ENCODE results near the gene TRIP12.
"Not testable (repeated sequence)": the region's sequence is repeated elsewhere in the genome, so short reads cannot be mapped to it uniquely, and the experiment has no call there.

Gene TRIP12

DNA sequence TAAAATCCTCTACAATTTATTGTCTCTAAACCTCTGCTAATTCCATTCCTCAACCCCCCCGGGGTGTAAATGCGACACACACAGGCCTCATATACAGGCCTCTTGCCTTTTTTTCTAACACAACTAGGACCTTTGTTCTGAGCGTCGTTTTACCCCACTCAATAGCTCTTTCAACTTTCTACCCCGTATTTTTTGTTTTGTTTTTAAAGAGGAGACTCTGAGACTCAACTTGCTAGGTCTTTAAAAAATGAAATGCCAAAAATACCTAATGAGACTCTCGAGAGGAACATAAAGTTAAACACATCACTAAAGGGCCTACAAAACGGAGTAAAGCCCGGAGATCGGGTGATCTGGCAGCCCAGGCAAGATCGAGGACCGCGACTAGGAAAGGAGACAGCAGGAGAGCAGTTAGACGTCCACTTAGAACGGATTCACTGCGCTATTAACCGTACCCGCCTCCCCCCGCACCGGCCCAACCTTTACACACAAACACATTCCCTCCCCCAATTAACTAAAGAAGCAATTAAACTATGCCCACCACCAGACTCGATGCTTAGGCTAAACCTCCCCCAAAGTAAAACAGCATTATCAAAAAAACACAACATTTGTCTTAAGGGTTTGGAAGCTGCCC is 1.7 kb downstream of the TRIP12 start:
- DNase-seq (ENCODE audit: low read depth): peak; percentile 6

DNA sequence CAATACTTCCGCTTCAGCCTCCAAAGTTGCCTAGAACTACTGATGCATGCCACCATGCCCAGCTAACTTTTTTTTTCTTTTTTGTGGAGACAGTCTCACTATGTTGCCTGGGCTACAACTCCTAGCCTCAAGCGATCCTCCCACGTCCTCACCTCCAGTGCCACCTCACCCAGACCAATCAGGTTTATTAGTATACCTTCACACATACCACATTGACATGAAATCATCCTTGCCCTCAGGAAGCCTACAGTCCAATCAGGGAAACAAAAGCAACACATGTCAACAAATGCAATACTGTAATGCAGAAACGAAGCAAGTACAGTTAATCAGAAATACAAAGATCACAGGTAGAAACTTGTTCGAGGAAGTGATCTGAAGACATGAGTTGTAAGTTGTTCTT is 4.0 kb downstream of the TRIP12 start:
- DNase-seq (ENCODE audit: low read depth): no peak

- no peak for DNase-seq (ENCODE audit: low read depth)
Observed at GRCh38 chr2:229914171-229914570, 7.6 kb downstream of the TRIP12 start.

DNA sequence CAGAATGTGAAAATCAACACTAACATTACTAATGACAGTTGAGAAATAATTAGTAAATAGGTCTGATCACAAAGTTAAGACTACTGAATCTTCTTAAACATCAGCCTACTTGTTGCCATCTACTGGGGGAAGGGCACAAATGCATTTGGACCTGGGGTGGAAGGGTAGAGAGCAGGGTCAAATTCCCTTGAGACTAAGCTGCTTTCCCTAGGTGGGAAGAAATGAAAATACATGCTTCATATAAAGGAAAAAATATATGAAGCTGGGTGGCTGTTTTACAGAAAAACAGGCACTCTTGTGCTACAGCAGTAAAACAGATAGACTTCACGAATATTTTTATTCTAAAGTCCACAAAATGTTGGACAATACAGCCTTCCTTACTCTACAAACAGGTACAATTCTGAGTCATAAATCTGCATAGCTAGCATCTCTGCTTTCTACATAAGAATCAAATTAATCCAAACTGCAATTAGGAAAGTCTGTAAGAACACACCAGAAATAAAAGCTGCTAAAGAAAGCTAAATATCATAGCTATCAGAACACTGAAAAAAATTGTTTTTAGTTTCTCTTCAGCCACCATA is 10.9 kb downstream of the TRIP12 start:
- no peak for DNase-seq (ENCODE audit: low read depth)

GRCh38 chr2:229910147-229910831 is 11.5 kb downstream of the TRIP12 start:
- no peak for DNase-seq (ENCODE audit: low read depth)

DNA sequence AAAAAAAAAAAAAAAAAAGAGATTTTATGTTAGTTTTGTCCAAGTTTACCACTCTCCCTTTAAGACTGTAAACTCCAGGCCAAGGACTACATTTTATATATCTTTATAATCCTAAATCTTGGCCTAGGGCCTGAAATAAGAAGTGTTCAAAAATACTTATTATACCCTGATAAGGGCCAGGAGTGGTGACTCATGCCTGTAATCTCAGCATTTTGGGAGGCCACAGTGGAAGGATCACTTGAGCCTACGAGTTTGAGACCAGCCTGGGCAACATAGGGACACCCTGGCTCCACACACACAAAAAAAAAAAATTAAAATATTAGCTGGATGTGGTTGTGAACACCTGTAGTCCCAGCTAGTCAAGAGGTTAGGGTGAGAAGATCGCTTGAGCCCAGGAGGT is 12.7 kb downstream of the TRIP12 start:
- no peak for DNase-seq (ENCODE audit: low read depth)

GRCh38 chr2:229905601-229906000 is 16.2 kb downstream of the TRIP12 start:
- no peak for DNase-seq (ENCODE audit: low read depth)

DNA sequence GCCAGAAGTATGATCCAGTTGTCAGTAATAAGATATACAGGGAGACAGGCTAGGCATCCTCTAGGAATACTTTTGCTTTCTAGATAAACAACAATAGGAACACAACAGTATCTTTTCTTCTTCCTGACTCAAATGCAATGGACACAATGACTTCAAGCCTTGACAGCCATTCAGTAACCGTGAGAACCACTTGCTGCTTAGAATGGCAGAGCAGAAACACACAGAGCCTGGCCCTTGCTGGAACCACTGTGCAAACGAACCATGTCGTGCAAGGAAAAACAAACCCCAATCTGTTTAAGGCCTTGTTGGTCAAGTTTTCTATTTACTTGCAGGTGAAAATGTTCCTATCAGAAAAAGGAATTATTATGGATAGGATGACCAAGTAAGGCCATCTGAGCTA is 18.8 kb downstream of the TRIP12 start:
- DNase-seq (ENCODE audit: low read depth): no peak

GRCh38 chr2:229901819-229902218 is 20.0 kb downstream of the TRIP12 start:
- no peak for DNase-seq (ENCODE audit: low read depth)

- DNase-seq (ENCODE audit: low read depth): not testable (repeated sequence)
Observed at GRCh38 chr2:229900514-229900913, 21.3 kb downstream of the TRIP12 start.

GRCh38 chr2:229900012-229900411 is 21.8 kb downstream of the TRIP12 start:
- no peak for DNase-seq (ENCODE audit: low read depth)

DNA sequence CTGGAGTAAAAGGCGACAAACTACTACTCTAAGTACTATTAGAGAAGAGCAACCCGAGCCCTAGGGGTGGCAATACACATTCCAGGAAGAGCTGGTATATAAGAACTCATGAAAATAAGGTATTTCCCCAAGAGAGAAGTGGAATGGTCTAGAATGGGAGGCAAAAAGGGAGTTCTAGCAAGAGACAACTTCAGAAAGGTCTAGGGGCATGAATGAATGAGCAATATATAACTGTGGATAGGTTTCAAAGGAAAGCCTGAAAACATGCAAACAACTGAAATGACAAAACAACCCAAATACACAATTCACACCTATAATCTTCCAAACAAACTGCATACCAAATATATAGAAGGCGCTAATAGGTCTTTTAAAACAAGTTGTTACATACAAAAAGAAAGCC is 22.2 kb downstream of the TRIP12 start:
- no peak for DNase-seq (ENCODE audit: low read depth)

- no peak for DNase-seq (ENCODE audit: low read depth)
Observed at GRCh38 chr2:229896857-229897256, 25.0 kb downstream of the TRIP12 start.

DNA sequence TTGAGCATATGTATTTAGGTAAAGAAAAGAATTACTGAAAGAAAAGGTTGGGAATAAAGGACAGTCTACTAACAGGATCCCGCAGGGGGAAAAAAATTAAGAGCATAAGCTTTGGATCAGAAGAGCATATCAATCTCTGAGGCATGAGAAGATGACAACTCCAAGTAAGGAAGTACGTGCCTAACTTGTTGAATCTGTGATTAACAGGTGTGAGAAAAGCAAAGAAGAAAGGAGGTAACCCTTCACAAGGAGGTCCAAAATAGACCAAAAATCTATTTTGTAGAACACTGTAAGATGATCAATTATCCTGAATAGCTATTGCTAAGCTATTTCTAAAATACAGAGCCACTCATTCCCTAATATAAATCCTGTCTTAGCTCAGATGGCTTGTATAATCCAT is 32.8 kb downstream of the TRIP12 start:
- no peak for DNase-seq (ENCODE audit: low read depth)

DNA sequence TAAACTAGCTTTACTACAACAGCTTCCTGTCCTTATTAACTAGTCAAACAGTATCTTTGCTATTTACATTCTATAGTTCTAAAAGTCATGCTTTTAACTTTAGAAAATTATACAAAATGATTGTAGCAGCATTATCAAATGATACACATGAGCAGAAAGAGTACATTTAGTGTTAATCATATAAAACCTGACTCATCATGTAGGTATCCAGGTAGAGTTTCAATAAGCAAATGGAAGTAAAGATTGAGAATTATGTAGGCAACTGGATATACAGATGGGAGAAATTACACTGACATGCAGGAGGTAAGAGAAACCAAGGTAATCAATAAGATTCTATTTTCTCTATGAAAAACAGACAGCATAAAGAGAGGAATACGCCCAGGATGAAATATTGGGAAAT is 33.8 kb downstream of the TRIP12 start:
- no peak for DNase-seq (ENCODE audit: low read depth)

GRCh38 chr2:229887441-229887840 is 34.4 kb downstream of the TRIP12 start:
- no peak for DNase-seq (ENCODE audit: low read depth)

DNA sequence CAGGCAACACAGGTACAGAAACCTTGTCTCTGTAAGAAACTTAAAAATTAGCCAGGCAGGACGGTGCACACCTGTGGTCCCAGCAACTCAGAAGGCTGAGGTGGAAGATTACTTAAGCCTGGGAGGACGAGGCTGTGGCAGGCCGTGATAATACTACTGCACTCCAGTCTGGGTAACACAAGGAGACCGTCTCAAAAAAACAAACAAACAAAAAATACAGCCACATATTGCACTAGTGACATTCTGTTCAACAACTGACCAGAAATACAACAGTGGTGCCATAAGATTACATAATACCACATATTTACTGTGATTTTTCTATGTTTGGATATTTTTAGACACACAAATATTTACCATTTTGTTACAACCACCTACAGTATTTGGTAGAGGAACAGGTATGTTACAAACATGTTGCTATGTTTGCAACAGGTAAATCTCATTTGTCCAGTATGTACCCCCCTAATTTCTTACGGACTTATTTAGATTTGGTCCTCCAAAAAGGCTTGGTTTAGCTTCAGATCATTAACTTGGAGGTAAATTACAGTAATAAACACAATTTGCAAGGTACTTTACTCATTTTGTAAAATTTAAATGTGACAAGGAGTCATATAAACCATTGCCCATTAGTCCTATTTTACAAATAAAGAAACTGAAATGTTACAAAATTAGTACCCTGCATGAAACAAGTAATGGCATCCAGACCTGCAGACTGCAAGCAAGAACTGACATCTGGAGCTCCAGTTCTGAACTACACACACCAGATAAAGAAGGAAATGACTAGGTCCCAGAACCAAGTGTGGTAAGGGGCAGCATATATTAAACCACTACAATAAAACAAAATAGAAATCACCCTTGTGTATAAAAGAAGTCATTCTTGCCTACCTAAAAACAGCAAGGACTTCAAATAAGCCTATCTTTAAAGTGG is 36.8 kb downstream of the TRIP12 start:
- no peak for DNase-seq (ENCODE audit: low read depth)

- no peak for DNase-seq (ENCODE audit: low read depth)
Observed at GRCh38 chr2:229882583-229882982, 39.2 kb downstream of the TRIP12 start.

DNA sequence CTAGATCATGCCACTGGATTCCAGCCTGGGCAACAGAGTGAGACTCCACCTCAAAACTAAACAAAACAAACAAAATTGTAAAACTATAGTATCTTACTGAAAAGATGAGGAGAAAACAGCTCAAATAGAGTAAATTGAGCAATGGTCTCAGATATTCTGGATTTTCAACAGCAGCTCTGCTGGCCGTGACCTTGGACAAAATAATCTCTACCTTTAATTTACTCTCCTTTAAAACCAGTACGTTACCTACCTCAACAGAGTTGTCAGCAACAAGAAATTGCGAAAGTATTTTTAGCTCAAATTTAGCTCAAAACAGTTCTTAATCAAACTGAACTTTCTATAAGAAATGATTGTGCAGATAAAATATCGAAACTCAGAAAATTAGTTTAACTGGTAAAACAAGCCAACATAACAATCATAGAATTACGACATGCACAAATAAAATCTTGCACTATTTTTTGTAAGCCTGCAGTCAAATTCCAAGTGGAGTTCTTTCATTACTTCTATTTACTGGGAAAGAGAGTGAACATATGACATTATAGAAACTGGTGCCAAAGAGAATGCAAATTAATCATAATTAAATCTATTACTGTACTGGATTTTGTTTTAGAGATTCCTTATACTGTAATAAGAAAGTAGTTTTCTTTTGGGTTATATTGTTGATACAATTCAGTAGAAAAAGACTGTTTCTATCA is 40.8 kb downstream of the TRIP12 start:
- no peak for DNase-seq (ENCODE audit: low read depth)

GRCh38 chr2:229879191-229879950 is 42.4 kb downstream of the TRIP12 start:
- no peak for DNase-seq (ENCODE audit: low read depth)

- no peak for DNase-seq (ENCODE audit: low read depth)
Observed at GRCh38 chr2:229875549-229875948, 46.3 kb downstream of the TRIP12 start.

Measured in stimulated activated CD8-positive, alpha-beta memory T cell treated with anti-CD3 and anti-CD28 coated beads, Interleukin-12 subunit alpha, Interleukin-12 subunit beta, amount 100 ng/mL, for 4 hours (primary cell).